H7 (cell line): Measurements from ENCODE around the gene DEPDC1B. TPM values are rescaled to one million over a fixed set of nuclear protein-coding genes. Genes with fewer than 3 reads are reported as not detected.
"Not testable (repeated sequence)": the region's sequence is repeated elsewhere in the genome, so short reads cannot be mapped to it uniquely, and the experiment has no call there.

Source experiments
- DNase-seq: peaks from one replicate; pipeline ENCODE4 v3.0.0; 2012
- H3K27me3 ChIP-seq: 2 replicates; pipeline ENCODE4 v1.6.0; 2011; ENCODE audit warnings: mild to moderate bottlenecking, low read length; ENCODE audit not compliant: control insufficient read depth, insufficient read depth
- H3K36me3 ChIP-seq: replicated peaks from 2 replicates; pipeline ENCODE4 v1.5.1; 2011; ENCODE audit warnings: low read length; ENCODE audit not compliant: control insufficient read depth, insufficient read depth
- H3K4me3 ChIP-seq: 2 replicates; pipeline ENCODE4 v1.5.1; 2011; ENCODE audit warnings: low read depth, mild to moderate bottlenecking, control low read depth, low read length, moderate library complexity; ENCODE audit not compliant: insufficient read depth
- total RNA-seq: library from RNA; depleted of rRNA; stranded (reverse); fragments of >200 nt; shearing (Covaris generic); gene quantifications from 2 replicates; pipeline ENCODE4 v1.2.3, GENCODE V29; 2014

Gene DEPDC1B
- total RNA-seq, 1 experiment from 2014 or later = 38.7 TPM

- not testable (repeated sequence) for H3K4me3 ChIP-seq, H3K36me3 ChIP-seq, DNase-seq, H3K27me3 ChIP-seq
Measured at GRCh38 chr5:60682007-60682406, 18.0 kb downstream of the DEPDC1B start.

GRCh38 chr5:60679816-60680215, 20.1 kb downstream of the DEPDC1B start:
- no peak for DNase-seq
- H3K27me3 ChIP-seq = no peaks in the 10 kb centered on the region
- H3K4me3 ChIP-seq = no peak overlapping the region
- H3K36me3 ChIP-seq = no peaks in the 10 kb centered on the region; the same call in none of the 2 replicates

GRCh38 chr5:60677850-60678664, 21.9 kb downstream of the DEPDC1B start:
- DNase-seq = peak; percentile 10
- Histone ChIP-seq H3K4me3 (no peak overlapping the region), H3K27me3 (no peaks in the 10 kb centered on the region), H3K36me3 (no peaks in the 10 kb centered on the region; the same call in 1 of the 2 replicates)

GRCh38 chr5:60675286-60675685, 24.7 kb downstream of the DEPDC1B start:
- Histone ChIP-seq H3K27me3 (no peaks in the 10 kb centered on the region), H3K4me3 (no peak overlapping the region)
- DNase-seq = no peak

GRCh38 chr5:60674251-60675069, 25.5 kb downstream of the DEPDC1B start:
- Histone ChIP-seq H3K36me3 (no peaks in the 10 kb centered on the region; the same call in 1 of the 2 replicates), H3K4me3 (no peak overlapping the region), H3K27me3 (no peaks in the 10 kb centered on the region)
- no peak for DNase-seq

More at GRCh38 chr5:60675286-60675685, 24.7 kb downstream of the DEPDC1B start:
- H3K36me3 ChIP-seq = no peaks in the 10 kb centered on the region; the same call in 1 of the 2 replicates

GRCh38 chr5:60673334-60673733, 26.6 kb downstream of the DEPDC1B start:
- Histone ChIP-seq H3K27me3 (no peaks in the 10 kb centered on the region), H3K4me3 (no peak overlapping the region), H3K36me3 (no peaks in the 10 kb centered on the region; the same call in 1 of the 2 replicates)
- DNase-seq = no peak

GRCh38 chr5:60672693-60673264, 27.2 kb downstream of the DEPDC1B start:
- Histone ChIP-seq H3K4me3 (no peak overlapping the region), H3K36me3 (no peaks in the 10 kb centered on the region; the same call in 1 of the 2 replicates), H3K27me3 (no peaks in the 10 kb centered on the region)
- DNase-seq = no peak

- no peaks in the 10 kb centered on the region for H3K27me3 ChIP-seq
- no peak for DNase-seq
- H3K4me3 ChIP-seq = no peak overlapping the region
- no peaks in the 10 kb centered on the region; the same call in 1 of the 2 replicates for H3K36me3 ChIP-seq
Measured at GRCh38 chr5:60671899-60672692, 27.9 kb downstream of the DEPDC1B start.

- no peaks in the 10 kb centered on the region; the same call in 1 of the 2 replicates for H3K36me3 ChIP-seq
- no peak overlapping the region for H3K4me3 ChIP-seq
- no peaks in the 10 kb centered on the region for H3K27me3 ChIP-seq
- DNase-seq = no peak
Measured at GRCh38 chr5:60670749-60671148, 29.2 kb downstream of the DEPDC1B start.

- Histone ChIP-seq H3K36me3 (no peaks in the 10 kb centered on the region), H3K27me3 (no peaks in the 10 kb centered on the region), H3K4me3 (no peak overlapping the region)
- DNase-seq = no peak
Measured at GRCh38 chr5:60668686-60669304, 31.2 kb downstream of the DEPDC1B start.

GRCh38 chr5:60651872-60652620, 47.9 kb downstream of the DEPDC1B start:
- DNase-seq = no peak
- H3K4me3 ChIP-seq = no peak overlapping the region

GRCh38 chr5:60649288-60649917, 50.6 kb downstream of the DEPDC1B start:
- no peak for DNase-seq
- H3K36me3 ChIP-seq = no peaks in the 10 kb centered on the region
- H3K4me3 ChIP-seq = no peak overlapping the region
- H3K27me3 ChIP-seq = no peaks in the 10 kb centered on the region

More at GRCh38 chr5:60651872-60652620, 47.9 kb downstream of the DEPDC1B start:
- Histone ChIP-seq H3K27me3 (no peaks in the 10 kb centered on the region), H3K36me3 (no peaks in the 10 kb centered on the region)

GRCh38 chr5:60648175-60648574, 51.8 kb downstream of the DEPDC1B start:
- DNase-seq = no peak
- Histone ChIP-seq H3K4me3 (no peak overlapping the region), H3K27me3 (no peaks in the 10 kb centered on the region), H3K36me3 (no peaks in the 10 kb centered on the region; the same call in 1 of the 2 replicates)
